Erythroblast (primary cell): ENCODE results near the gene PRR15.
A peak's percentile ranks its signal among the peaks of the same experiment; 100 is the strongest.
"Not testable (repeated sequence)": the region's sequence is repeated elsewhere in the genome, so short reads cannot be mapped to it uniquely, and the experiment has no call there.

Source experiments
- DNase-seq, 2 experiments: peaks; one replicate each; lab custom pipeline; 2025; lab: John Stamatoyannopoulos, UW
- GATA1 ChIP-seq: IDR thresholded peaks from 2 replicates; pipeline ENCODE4 v1.6.1; 2011; ENCODE audit warnings: low read depth, mild to moderate bottlenecking, control low read depth, low read length, moderate library complexity
- POLR2A ChIP-seq: IDR thresholded peaks from 2 replicates; pipeline ENCODE4 v1.6.1; 2011; ENCODE audit warnings: mild to moderate bottlenecking, low read length

Gene PRR15, protein sequence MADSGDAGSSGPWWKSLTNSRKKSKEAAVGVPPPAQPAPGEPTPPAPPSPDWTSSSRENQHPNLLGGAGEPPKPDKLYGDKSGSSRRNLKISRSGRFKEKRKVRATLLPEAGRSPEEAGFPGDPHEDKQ

DNA sequence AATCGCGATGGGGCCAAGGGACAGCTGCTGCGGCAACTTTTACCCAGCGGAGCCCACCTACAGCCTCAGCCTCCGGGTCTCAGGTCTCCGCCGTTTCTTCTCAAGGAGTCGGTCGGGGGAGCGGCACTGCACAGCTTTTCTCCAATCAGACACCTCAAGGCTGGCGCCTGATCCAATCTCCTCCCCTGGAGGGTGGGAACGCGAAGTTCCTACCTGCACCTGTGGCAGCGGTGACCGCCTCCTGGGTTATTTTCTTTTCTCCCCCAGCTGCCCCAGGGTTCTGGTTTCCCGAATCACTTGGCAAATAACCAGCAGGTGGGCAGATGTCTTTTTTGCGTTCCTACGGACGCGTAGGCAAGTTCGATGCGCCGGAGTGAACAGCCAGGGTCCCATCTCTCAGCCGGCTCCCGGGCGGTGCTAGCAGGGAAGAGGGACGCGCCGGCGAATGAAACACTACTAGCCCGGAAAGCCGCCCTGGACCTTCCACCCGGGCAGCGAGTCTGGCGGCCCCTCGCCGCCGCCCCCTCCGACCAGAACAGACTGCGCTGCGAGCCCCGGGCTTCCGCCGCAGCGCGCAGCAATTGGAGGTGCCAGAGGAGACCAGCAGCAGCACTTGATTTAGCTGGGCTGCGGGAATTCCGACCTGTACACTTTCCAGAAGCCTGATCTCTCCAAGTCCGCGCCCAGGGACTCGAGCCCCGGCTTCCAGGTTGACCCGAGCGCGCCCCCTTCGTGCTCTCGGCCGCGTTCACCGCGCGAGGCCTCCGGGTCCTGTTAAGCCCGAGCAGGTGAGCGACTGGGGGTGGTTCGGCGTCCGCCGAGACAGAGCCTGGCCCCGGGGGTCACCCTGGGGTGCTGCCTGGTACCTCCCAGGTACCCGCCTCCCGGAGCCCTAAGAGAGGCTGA lies at the start of gene PRR15:
PRR15 (plus strand) TSS at position 246 of the 906 bp plus-strand sequence. CDS start 2,495 bp downstream, outside the sequence.
- TF ChIP-seq POLR2A (no peak), GATA1 (no peak)
- peak in 1 of 2 experiments; percentile 16 for DNase-seq

DNA sequence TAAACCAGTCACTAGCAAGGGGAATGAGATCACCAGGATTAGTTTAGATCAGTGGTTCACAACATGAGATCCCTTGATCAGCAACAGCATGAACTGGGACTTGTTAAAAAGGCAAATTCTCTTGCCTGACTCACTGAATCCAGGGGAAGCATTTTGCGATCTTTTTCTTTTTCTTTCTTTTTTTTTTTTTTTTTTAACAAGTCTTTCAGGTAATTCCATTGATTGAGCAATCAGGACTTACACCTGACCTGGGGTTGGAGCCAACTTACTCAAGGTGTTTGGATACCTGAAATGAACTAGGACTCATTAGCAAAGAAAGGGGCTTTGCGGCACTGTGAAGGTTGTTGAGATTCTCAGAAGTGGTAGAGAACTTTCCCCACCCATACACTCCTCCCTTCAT lies 47.1 kb upstream of the PRR15 start:
- no peak for DNase-seq
- no peak for TF ChIP-seq GATA1
- no peak for TF ChIP-seq POLR2A

DNA sequence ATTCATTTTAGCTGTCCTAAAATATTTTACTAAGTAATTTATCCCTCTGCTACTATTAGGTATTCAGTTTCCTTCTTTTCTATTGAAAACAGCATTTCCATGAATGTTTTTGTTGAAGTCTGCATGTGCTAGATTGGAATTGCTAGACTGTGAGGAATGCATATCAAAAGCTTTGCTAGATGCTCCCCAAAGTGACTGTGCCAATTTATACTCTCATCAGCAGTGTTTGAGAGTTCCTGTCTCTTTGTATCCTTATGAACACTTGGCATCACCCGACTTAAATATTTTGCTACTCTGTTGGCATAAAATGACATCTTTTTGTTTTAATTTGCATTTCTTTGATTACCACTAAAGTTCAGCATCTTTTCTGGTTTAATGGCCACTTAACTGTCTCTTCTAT lies 45.0 kb upstream of the PRR15 start:
- DNase-seq = no peak
- TF ChIP-seq POLR2A (no peak), GATA1 (no peak)

DNA sequence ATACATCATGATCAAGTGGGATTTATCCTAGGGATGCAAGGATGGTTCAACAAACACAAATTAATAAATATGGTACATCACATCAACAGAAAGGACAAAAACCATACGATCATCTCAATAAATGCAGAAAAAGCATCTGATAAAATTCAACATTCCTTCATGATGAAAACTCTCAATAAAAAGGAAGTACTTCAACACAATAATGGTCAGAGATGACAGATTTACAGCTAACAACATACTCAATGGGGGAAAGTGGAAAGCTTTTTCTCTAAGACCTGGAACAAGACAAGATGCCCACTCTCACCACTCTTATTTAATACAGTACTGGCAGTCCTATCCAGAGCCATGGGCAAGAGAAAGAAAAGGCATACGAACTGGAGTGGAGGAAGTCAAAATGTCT lies 39.9 kb upstream of the PRR15 start:
- no peak for TF ChIP-seq GATA1
- TF ChIP-seq POLR2A = no peak

DNA sequence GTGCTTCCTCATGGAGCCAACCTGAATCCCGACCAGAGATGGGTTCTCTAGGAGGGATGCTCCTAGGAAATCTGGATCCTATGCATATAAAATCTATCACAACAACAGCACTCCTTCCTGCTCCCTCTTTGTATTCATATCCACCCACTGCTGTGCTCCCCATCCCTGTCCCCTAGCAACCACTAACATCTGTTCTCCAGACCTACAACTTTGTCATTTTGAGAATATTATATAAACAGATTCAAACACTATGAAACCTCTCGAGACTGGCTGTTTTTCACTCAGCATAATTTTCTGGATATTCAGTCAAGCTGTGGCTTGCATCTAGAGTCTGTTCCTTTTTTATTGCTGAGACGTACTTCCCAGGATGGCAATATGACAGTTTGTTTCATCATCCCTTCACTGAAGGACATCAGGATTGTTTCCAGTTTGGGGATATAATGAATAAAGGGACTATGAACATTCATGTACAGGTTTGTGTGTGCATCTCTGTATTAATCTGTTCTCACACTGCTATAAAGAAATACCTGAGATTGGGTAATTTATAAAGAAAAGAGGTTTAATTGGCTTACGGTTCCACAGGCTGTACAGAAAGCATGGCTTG lies 36.0 kb upstream of the PRR15 start:
- TF ChIP-seq GATA1 (no peak), POLR2A (no peak)
- DNase-seq = no peak

More for the DNA sequence above, 39.9 kb upstream of the PRR15 start:
- no peak for DNase-seq

DNA sequence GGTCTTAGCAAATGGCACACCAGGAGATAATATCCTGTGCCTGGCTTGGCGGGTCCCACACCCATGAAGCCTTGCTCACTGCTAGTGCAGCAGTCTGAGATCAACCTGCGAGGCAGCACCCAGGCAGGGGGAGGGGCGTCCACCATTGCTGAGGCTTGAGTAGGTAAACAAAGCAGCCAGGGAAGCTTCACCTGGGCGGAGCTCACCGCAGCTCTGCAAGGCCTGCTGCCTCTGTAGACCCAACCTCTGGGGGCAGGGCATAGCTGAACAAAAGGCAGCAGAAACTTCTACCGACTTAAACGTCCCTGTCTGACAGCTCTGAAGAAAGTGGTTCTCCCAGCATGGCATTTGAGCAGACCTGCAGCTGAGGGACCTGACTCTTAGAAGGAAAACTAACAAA lies 35.1 kb upstream of the PRR15 start:
- not testable (repeated sequence) for DNase-seq

DNA sequence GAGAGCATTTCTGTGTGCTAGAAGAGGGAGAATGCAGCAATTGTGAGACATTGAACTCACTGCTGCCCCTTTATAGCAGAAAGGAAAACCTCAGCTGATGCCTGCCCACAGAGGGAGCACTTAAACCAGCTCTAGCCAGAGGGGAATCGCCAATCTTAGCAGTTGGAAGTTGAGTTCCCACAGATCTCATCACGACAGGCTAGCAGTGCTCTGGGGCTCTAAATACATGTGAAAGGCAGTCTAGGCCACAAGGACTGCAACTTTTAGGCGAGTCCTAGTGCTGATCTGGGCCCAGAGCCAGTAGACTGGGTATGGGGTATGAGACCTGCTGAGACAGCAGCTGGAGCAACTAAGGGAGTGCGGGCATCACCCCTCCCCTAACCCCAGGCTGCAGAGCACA lies 25.2 kb upstream of the PRR15 start:
- no peak for DNase-seq
- TF ChIP-seq GATA1 = no peak
- no peak for TF ChIP-seq POLR2A

DNA sequence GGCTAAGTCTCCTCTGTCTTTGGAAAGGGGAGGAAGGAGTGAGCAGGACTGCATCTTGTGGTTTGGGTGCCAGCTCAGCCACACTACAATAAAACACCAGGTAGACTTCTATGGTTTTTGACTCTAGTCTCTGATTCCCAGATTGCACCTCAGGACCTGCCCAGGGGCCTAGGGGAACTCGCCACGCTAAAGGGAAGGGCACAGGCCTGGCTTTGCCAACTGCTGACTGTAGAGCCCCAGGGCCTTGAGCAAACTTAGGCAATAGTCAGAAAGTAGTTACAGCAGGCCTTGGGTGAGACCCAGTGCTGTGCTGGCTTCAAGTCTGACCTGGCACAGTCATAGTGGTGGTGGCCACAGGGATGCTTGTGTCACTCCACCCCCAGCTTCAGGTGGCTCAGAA lies 24.2 kb upstream of the PRR15 start:
- DNase-seq = no peak
- no peak for TF ChIP-seq POLR2A
- TF ChIP-seq GATA1 = no peak

DNA sequence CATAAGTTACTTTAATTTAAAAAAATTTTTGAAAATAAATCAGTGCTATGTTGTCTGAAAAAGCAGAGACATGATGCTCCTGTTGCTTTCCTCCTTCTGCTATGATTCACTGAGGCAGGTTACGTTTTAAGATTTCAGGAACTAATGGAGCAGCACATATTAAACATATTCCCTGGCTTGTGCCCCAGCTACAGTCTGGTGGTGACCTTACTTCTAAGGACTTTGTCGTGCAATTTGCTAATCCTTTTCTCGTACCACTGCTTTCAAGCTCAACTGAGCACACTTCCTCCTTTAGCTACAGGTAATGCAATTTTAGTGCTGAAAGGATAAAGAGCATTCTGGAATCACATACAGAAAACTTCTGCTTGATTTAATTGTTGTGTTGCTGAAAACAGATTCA lies 16.2 kb upstream of the PRR15 start:
- TF ChIP-seq GATA1 (no peak), POLR2A (no peak)
- no peak for DNase-seq

DNA sequence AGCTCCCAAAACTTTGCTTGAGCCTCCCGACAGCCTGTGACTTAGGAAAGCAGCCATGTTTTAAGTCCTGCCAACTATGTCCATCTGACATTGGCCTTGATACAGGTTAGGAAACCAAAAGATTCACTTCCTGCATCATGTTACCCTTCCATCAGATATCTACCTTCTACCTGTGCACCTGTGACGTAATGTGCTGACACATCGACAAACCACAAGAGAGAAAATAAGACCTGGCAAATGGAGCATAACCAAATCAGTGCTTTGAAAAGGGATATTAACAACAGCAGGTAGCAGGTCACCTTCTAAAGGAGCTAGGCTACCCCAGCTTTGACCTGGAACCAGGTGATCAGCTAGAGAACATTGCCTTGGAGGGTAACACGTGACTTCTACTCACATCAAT lies 14.8 kb upstream of the PRR15 start:
- no peak for TF ChIP-seq GATA1
- TF ChIP-seq POLR2A = no peak
- no peak for DNase-seq

DNA sequence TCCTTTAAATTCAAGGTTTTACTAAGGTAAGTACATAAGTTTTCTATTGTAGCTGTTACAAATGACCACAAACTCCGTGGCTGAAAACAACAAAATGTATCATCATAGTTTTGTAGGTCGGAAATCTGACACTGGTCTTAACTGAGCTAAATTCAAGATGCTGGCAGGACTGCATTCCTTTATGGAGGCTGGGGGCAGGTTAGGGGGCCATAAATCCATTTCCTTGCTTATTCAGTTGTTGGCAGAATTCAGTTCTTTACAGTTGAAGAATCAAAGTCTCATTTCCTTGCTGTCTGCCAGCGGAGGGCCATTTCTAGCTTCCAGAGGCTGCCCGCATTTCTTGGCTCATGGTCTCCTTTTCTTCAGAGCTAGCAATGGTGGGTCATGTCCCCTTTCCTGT lies 11.2 kb upstream of the PRR15 start:
- no peak for DNase-seq
- no peak for TF ChIP-seq GATA1
- no peak for TF ChIP-seq POLR2A

DNA sequence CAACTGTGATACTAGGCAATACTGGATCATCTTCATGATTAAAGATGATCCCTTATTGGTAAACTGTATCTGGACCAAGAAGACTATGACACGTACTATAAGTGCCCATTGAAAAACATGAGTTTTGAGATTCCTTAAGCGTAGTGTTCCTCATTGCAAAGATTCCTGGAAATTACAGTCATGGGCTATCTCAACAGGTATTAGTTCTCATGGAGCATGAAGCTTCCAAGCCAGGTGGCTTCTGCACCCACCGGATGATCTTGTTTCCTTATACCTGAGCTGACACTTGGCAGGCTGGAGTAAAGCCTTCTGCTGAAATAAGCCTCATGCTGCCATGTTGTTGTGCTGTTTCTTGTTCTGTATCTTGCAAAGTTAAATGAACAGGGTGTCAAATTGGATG lies 8.6 kb upstream of the PRR15 start:
- no peak for DNase-seq

DNA sequence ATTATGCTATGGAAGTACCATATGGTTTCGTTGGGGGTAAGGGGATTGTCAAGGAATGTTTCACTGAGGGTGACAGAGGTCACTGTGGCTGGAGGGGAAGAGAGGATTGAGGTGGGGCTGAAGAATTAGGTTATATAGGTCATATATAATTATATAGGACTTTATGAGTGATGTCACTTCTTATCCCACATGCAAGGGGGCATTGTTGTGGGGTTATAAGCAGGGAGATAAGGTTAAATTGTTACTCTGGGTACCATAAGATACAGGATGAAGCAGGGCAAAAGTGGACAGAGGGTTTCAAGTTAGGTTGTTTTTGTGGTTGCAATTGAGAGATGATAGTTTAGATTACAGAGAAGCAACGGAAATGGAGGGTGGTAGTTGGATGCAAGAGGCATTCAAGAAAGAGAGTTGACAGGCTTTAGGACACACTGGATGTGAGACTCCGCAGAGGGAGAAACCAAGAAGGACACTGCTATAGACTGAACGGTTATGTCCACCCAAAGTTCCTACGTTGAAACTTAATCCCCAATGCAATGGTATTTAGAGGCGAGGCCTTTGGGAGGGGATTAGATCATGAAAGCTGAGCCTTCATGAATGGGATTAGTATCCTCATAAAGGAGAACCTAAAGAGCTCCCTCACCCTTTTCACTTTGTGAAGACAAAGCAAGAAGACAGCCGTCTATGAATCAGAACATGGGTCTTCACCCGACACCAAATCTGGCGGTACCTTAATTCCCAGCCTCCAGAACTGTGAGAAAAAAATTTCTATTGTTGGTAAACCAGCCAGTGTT lies 7.0 kb upstream of the PRR15 start:
- TF ChIP-seq GATA1 = no peak
- no peak for TF ChIP-seq POLR2A
- DNase-seq = peak; percentile 27 to 29

More for the DNA sequence above, 8.6 kb upstream of the PRR15 start:
- TF ChIP-seq GATA1 = no peak
- no peak for TF ChIP-seq POLR2A

DNA sequence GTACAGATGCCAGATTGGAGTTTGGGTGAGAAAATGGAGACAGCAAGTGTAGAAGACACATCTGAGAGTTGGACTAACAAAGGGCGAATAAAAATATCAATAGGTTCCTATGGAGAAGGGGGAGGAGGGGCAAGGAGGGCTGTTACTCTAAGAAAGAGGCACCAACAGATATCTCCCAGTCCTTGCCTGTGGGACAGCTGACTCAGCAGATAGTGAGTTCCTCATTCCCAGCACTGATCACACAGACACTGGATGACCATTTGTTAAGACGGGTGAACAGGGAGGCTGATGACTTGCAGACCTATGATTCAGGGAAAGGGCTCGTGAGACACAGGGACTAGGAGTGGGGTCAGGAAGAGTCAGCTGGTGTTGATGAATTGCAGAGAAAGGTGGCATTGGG lies 5.7 kb upstream of the PRR15 start:
- TF ChIP-seq GATA1 (no peak), POLR2A (no peak)
- DNase-seq = peak in 1 of 2 experiments; percentile 4

DNA sequence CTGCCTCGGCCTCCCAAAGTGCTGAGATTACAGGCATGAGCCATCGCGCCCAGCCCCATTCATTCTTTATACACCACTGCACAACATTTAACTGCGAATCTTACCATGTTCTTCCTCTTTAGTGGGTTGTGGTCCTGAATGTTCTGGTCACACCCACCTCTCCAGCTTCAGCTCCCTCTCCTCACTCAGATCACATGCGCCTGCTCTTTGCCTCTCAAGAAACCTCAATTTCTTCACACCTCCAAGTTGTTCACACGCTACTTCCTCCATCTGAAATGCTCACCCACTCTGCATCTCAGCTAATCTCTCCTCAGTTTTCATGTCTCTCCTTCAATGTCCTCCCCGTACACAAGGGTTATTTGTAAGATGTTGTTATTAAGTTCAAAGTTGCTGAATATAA lies 2.4 kb upstream of the PRR15 start:
- no peak for DNase-seq

More for the DNA sequence above, 2.4 kb upstream of the PRR15 start:
- TF ChIP-seq GATA1 (no peak), POLR2A (no peak)
